ENCODE data around the gene THBS2. TPM values are rescaled to one million over a fixed set of nuclear protein-coding genes. Genes with fewer than 3 reads are reported as not detected.

Gene THBS2
- total RNA-seq, 2 donors from 2014 or later: 0.93 to 0.99 TPM

DNA sequence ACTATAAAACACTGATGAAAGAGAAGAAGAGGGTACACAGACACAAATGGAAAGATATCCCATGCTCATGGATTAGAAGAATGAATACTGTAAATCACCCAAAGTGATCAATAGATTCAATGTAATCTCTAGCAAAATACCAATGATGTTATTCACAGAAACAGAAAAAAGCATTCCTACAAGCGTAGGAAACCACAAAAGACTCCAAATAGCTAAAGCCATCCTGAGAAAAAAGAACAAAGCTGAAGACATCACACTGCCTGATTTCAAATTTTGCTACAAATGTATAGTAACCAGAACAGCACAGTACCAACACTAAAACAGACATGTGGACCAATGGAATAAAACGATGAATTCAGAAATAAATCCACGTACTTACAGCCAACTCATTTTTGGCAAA is 43.0 kb downstream of the THBS2 start:
- no peak for DNase-seq

DNA sequence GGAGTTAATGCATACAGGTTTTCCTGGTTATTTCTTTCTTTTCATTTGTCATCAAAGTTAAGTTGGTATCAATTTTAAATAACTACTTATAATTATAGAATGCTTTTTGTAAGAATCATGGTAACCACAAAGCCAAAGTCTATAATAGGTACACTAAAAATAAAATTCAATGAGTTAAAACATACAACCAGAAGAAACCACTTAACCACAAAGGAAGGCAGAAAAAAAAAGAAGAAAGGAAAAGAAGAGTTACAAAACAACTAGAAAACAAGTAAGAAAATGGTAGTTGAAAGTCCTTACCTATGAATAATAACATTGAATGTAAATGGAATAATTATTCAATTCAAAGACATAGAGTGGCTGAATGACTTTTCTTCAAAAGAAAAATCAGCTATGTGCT is 45.6 kb downstream of the THBS2 start:
- H3K9me3 Mint-ChIP-seq: peaks cover 9% of the 10 kb centered on the region
- no peak for DNase-seq

More for the DNA sequence above, 43.0 kb downstream of the THBS2 start:
- Histone ChIP-seq H3K9ac (ENCODE audit: extremely low read depth, low read length, poor library complexity, severe bottlenecking) (no peak overlapping the region), H3K27me3 (ENCODE audit: control insufficient read depth, insufficient read depth, low read length, poor library complexity, severe bottlenecking) (no peaks in the 10 kb centered on the region), H3K27ac (ENCODE audit: low read depth, low read length) (no peak overlapping the region), H3K9me3 (ENCODE audit: control insufficient read depth, low read length) (peaks cover 13% of the 10 kb centered on the region), H3K36me3 (ENCODE audit: control insufficient read depth, insufficient read depth, low read length) (no peaks in the 10 kb centered on the region), H3K4me1 (ENCODE audit: control insufficient read depth, insufficient read depth, low read length) (no peaks in the 10 kb centered on the region), H3K4me3 (ENCODE audit: low read length) (no peak overlapping the region)
- Mint-ChIP-seq H3K27me3 (ENCODE audit: insufficient read depth) (no peaks in the 10 kb centered on the region), H3K27ac (no peak overlapping the region), H3K4me1 (no peaks in the 10 kb centered on the region), H3K36me3 (ENCODE audit: low read depth) (no peaks in the 10 kb centered on the region), H3K9me3 (peaks cover 9% of the 10 kb centered on the region), H3K4me3 (no peak overlapping the region)
- 82 to 87% methylated on average over 3 of the region's 3 CpGs for WGBS, 2 experiments (ENCODE audit: insufficient coverage in 1 of 2, insufficient read length in 1 of 2)
- TF ChIP-seq, protein P1, sequence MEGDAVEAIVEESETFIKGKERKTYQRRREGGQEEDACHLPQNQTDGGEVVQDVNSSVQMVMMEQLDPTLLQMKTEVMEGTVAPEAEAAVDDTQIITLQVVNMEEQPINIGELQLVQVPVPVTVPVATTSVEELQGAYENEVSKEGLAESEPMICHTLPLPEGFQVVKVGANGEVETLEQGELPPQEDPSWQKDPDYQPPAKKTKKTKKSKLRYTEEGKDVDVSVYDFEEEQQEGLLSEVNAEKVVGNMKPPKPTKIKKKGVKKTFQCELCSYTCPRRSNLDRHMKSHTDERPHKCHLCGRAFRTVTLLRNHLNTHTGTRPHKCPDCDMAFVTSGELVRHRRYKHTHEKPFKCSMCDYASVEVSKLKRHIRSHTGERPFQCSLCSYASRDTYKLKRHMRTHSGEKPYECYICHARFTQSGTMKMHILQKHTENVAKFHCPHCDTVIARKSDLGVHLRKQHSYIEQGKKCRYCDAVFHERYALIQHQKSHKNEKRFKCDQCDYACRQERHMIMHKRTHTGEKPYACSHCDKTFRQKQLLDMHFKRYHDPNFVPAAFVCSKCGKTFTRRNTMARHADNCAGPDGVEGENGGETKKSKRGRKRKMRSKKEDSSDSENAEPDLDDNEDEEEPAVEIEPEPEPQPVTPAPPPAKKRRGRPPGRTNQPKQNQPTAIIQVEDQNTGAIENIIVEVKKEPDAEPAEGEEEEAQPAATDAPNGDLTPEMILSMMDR (conservative IDR thresholded peaks at IDR 0.05): no peak

DNA sequence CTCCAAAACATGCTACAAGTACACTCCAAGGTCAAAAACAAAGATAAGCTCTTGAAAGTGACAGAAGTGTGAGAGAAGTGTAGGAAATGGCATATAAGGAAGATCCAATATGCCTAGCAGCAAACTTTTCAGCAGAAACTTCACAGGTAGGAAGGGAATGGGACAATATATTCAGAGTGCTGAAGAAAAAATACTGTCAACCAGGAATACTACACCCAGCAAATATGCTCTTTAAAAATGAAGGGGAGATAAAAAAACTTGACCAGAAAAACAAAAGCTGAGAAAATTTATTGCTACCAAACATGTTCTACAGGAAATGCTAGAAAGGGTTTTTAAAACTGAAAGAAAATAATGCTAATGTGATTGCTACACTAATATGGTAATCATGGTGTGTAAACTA is 46.2 kb downstream of the THBS2 start:
- Mint-ChIP-seq H3K27me3 (ENCODE audit: insufficient read depth) (no peaks in the 10 kb centered on the region), H3K4me1 (no peaks in the 10 kb centered on the region), H3K9me3 (peaks cover 9% of the 10 kb centered on the region), H3K36me3 (ENCODE audit: low read depth) (no peaks in the 10 kb centered on the region), H3K4me3 (no peak overlapping the region), H3K27ac (no peak overlapping the region)
- H3K36me3 ChIP-seq (ENCODE audit: control insufficient read depth, insufficient read depth, low read length): no peaks in the 10 kb centered on the region
- no peaks in the 10 kb centered on the region for H3K4me1 ChIP-seq (ENCODE audit: control insufficient read depth, insufficient read depth, low read length)
- no peaks in the 10 kb centered on the region for H3K27me3 ChIP-seq (ENCODE audit: control insufficient read depth, insufficient read depth, low read length, poor library complexity, severe bottlenecking)
- TF ChIP-seq, protein P1 (conservative IDR thresholded peaks at IDR 0.05): no peak
- no peak overlapping the region for H3K27ac ChIP-seq (ENCODE audit: low read depth, low read length)
- no peak overlapping the region for H3K9ac ChIP-seq (ENCODE audit: extremely low read depth, low read length, poor library complexity, severe bottlenecking)
- no peak for DNase-seq
- H3K4me3 ChIP-seq (ENCODE audit: low read length): no peak overlapping the region
- peaks cover 13% of the 10 kb centered on the region for H3K9me3 ChIP-seq (ENCODE audit: control insufficient read depth, low read length)

More for the DNA sequence above, 45.6 kb downstream of the THBS2 start:
- H3K4me3 ChIP-seq (ENCODE audit: low read length): no peak overlapping the region
- no peaks in the 10 kb centered on the region for H3K27me3 ChIP-seq (ENCODE audit: control insufficient read depth, insufficient read depth, low read length, poor library complexity, severe bottlenecking)
- no peak overlapping the region for H3K4me3 Mint-ChIP-seq
- H3K4me1 Mint-ChIP-seq: no peaks in the 10 kb centered on the region
- no peaks in the 10 kb centered on the region for H3K36me3 ChIP-seq (ENCODE audit: control insufficient read depth, insufficient read depth, low read length)
- H3K9me3 ChIP-seq (ENCODE audit: control insufficient read depth, low read length): peaks cover 13% of the 10 kb centered on the region
- H3K9ac ChIP-seq (ENCODE audit: extremely low read depth, low read length, poor library complexity, severe bottlenecking): no peak overlapping the region
- H3K27me3 Mint-ChIP-seq (ENCODE audit: insufficient read depth): no peaks in the 10 kb centered on the region
- TF ChIP-seq, protein P1 (conservative IDR thresholded peaks at IDR 0.05): no peak
- no peak overlapping the region for H3K27ac ChIP-seq (ENCODE audit: low read depth, low read length)
- H3K4me1 ChIP-seq (ENCODE audit: control insufficient read depth, insufficient read depth, low read length): no peaks in the 10 kb centered on the region
- no peaks in the 10 kb centered on the region for H3K36me3 Mint-ChIP-seq (ENCODE audit: low read depth)
- no peak overlapping the region for H3K27ac Mint-ChIP-seq
